A549 (cell line): ENCODE measurements around the gene PGS1. TPM values are rescaled to one million over a fixed set of nuclear protein-coding genes. Genes with fewer than 3 reads are reported as not detected.
A peak's percentile ranks its signal among the peaks of the same experiment; 100 is the strongest.

Experiments
- ATAC-seq, 2 experiments: fragments of 200-7000 bp in 1 of 2; fragments of >200 bp in 1 of 2; cut with Nextera tagmentation in 1 of 2; cut with Tn5 transposase in 1 of 2; 3 replicates each; pipeline versions ENCODE4 v1.8.0 to v1.9.1; 2018 to 2020; ENCODE audit warnings: mild to moderate bottlenecking in 1 of 2, moderate library complexity in 1 of 2
- CTCF ChIA-PET: fragments of 300-600 bp; sonication (Branson Sonifier 250); formaldehyde crosslinking; extraction: SDS; loops from one replicate; lab custom pipeline; 2021; ENCODE audit warnings: antibody characterized with exemption, inconsistent platforms; lab: Yijun Ruan, JAX
- POLR2A ChIA-PET: fragments of 350-600 bp; formaldehyde crosslinking; extraction: SDS; loops from one replicate; lab custom pipeline; 2021; ENCODE audit warnings: antibody characterized with exemption, inconsistent platforms; lab: Yijun Ruan, JAX
- DNase-seq, 2 experiments: peaks; one replicate each; pipeline versions ENCODE4 v3.0.0 to v3.0.0-alpha.2; 2011 to 2016; ENCODE audit warnings: low read depth in 1 of 2, low spot score in 1 of 2
- FAIRE-seq: peaks from 2 replicates; lab custom pipeline; 2011; peaks lifted over from hg19 to GRCh38; lab: Jason Lieb, UNC
- H3K27ac ChIP-seq, 2 experiments: fragments of >200 bp; sonication (Bioruptor Twin); formaldehyde crosslinking; 3 replicates each; pipeline ENCODE4 v1.5.1; 2016 to 2017
- H3K4me1 ChIP-seq: fragments of >200 bp; sonication (Bioruptor Twin); formaldehyde crosslinking; 3 replicates; pipeline ENCODE4 v1.6.1; 2016
- H3K4me2 ChIP-seq: fragments of >200 bp; sonication (Bioruptor Twin); formaldehyde crosslinking; 3 replicates; pipeline ENCODE4 v1.6.1; 2016
- H3K4me3 ChIP-seq: fragments of >200 bp; sonication (Bioruptor Twin); formaldehyde crosslinking; 3 replicates; pipeline ENCODE4 v1.5.1; 2016
- H3K9me3 ChIP-seq: fragments of >200 bp; sonication (Bioruptor Twin); formaldehyde crosslinking; 3 replicates; pipeline ENCODE4 v1.6.1; 2016
- BHLHE40 ChIP-seq: IDR thresholded peaks from 2 replicates; pipeline ENCODE4 v1.6.1; 2012; ENCODE audit warnings: low read depth, low read length, inconsistent platforms
- CBX2 ChIP-seq: fragments of 200-600 bp; sonication (generic); IDR thresholded peaks from 2 replicates; pipeline ENCODE4 v1.6.1; 2016; ENCODE audit warnings: low read depth, mild to moderate bottlenecking, borderline replicate concordance
- CBX8 ChIP-seq: fragments of 200-600 bp; sonication (generic); IDR thresholded peaks from 2 replicates; pipeline ENCODE4 v1.6.1; 2016
- CEBPB ChIP-seq, 2 experiments: fragments of >200 bp in 1 of 2; sonication (Bioruptor Twin) in 1 of 2; formaldehyde crosslinking in 1 of 2; IDR thresholded peaks; 2 replicates each; pipeline ENCODE4 v1.6.1; 2012 to 2016
- CHD4 ChIP-seq: fragments of 200-600 bp; sonication (generic); IDR thresholded peaks from 2 replicates; pipeline ENCODE4 v1.6.1; 2016; ENCODE audit warnings: antibody characterized with exemption, mild to moderate bottlenecking, borderline replicate concordance
- ELK1 ChIP-seq: fragments of 150-350 bp; IDR thresholded peaks from 2 replicates; pipeline ENCODE4 v1.6.1; 2014; ENCODE audit warnings: low read depth, mild to moderate bottlenecking, low read length
- EP300 ChIP-seq, 2 experiments: fragments of >200 bp; sonication (Bioruptor Twin); formaldehyde crosslinking; IDR thresholded peaks; 2 replicates in 1 of 2; 3 replicates in 1 of 2; pipeline ENCODE4 v1.6.1; 2016 to 2017
- ESRRA ChIP-seq: fragments of 150-350 bp; IDR thresholded peaks from 2 replicates; pipeline ENCODE4 v1.6.1; 2014; ENCODE audit warnings: mild to moderate bottlenecking, low read length, borderline replicate concordance
- FOSB ChIP-seq: fragments of 250-450 bp; sonication (Bioruptor Pico); IDR thresholded peaks from 2 replicates; pipeline ENCODE4 v1.5.0; 2020; ENCODE audit warnings: mild to moderate bottlenecking, moderate library complexity
- HEYL ChIP-seq: fragments of 250-450 bp; sonication (Bioruptor Pico); IDR thresholded peaks from 2 replicates; pipeline ENCODE4 v1.8.0; 2021; ENCODE audit warnings: mild to moderate bottlenecking, moderate library complexity
- HMGXB4 ChIP-seq: fragments of 250-450 bp; sonication (Bioruptor Pico); IDR thresholded peaks from 2 replicates; pipeline ENCODE4 v1.5.0; 2021; ENCODE audit warnings: mild to moderate bottlenecking, moderate library complexity, borderline replicate concordance
- HOXA7 ChIP-seq: fragments of 250-450 bp; sonication (Bioruptor Pico); IDR thresholded peaks from 2 replicates; pipeline ENCODE4 v1.5.0; 2020; ENCODE audit warnings: mild to moderate bottlenecking, moderate library complexity
- HOXB5 ChIP-seq: fragments of 250-450 bp; sonication (Bioruptor Pico); IDR thresholded peaks from 2 replicates; pipeline ENCODE4 v1.5.0; 2020; ENCODE audit warnings: mild to moderate bottlenecking, moderate library complexity
- JUN ChIP-seq, 2 experiments: fragments of >200 bp; sonication (Bioruptor Twin); formaldehyde crosslinking; IDR thresholded peaks; 2 replicates in 1 of 2; 3 replicates in 1 of 2; pipeline ENCODE4 v1.6.1; 2016 to 2017
- JUNB ChIP-seq: fragments of >200 bp; sonication (Bioruptor Twin); formaldehyde crosslinking; IDR thresholded peaks from 2 replicates; pipeline ENCODE4 v1.6.1; 2016
- KDM5A ChIP-seq: fragments of 200-600 bp; sonication (generic); IDR thresholded peaks from 2 replicates; pipeline ENCODE4 v1.6.1; 2016; ENCODE audit warnings: antibody characterized with exemption, mild to moderate bottlenecking
- MAFK ChIP-seq: fragments of 450-650 bp; IDR thresholded peaks from 2 replicates; pipeline ENCODE4 v1.6.1; 2014; ENCODE audit not compliant: partially characterized antibody
- MAZ ChIP-seq: fragments of 150-350 bp; IDR thresholded peaks from 2 replicates; pipeline ENCODE4 v1.6.1; 2014; ENCODE audit warnings: antibody characterized with exemption, low read depth, low read length, borderline replicate concordance
- MYC ChIP-seq: IDR thresholded peaks from 2 replicates; pipeline ENCODE4 v1.6.1; 2012; ENCODE audit warnings: mild to moderate bottlenecking, inconsistent platforms, low read length, improper control_type of control experiment, borderline replicate concordance
- NPAS2 ChIP-seq: fragments of 250-450 bp; sonication (Bioruptor Pico); IDR thresholded peaks from 2 replicates; pipeline ENCODE4 v1.8.0; 2022; ENCODE audit warnings: mild to moderate bottlenecking, moderate library complexity, borderline replicate concordance
- NR3C1 ChIP-seq: fragments of >200 bp; sonication (Bioruptor Twin); formaldehyde crosslinking; IDR thresholded peaks from 3 replicates; pipeline ENCODE4 v1.6.1; 2017
- PHF8 ChIP-seq: fragments of 200-600 bp; sonication (generic); IDR thresholded peaks from 2 replicates; pipeline ENCODE4 v1.6.1; 2016; ENCODE audit warnings: low read depth, mild to moderate bottlenecking, antibody characterized with exemption, moderate library complexity, borderline replicate concordance
- POLR2A ChIP-seq: IDR thresholded peaks from 2 replicates; pipeline ENCODE4 v1.6.1; 2012; ENCODE audit warnings: mild to moderate bottlenecking, low read length
- RAD21 ChIP-seq, 2 experiments: fragments of >200 bp in 1 of 2; sonication (Bioruptor Twin) in 1 of 2; formaldehyde crosslinking in 1 of 2; IDR thresholded peaks in 1 of 2; conservative IDR thresholded peaks in 1 of 2; 2 replicates in 1 of 2; 3 replicates in 1 of 2; pipeline ENCODE4 v1.6.1; 2012 to 2018; ENCODE audit warnings: inconsistent platforms in 1 of 2
- RARB ChIP-seq: fragments of 250-450 bp; sonication (Bioruptor Pico); IDR thresholded peaks from 2 replicates; pipeline ENCODE4 v1.8.0; 2021; ENCODE audit warnings: mild to moderate bottlenecking, moderate library complexity
- RFX5 ChIP-seq: fragments of 450-650 bp; IDR thresholded peaks from 2 replicates; pipeline ENCODE4 v1.7.1; 2014; ENCODE audit warnings: antibody characterized with exemption, mild to moderate bottlenecking, moderate library complexity
- RNF2 ChIP-seq: fragments of 200-600 bp; sonication (generic); IDR thresholded peaks from 2 replicates; pipeline ENCODE4 v1.6.1; 2016; ENCODE audit warnings: low read depth, mild to moderate bottlenecking, antibody characterized with exemption, moderate library complexity, borderline replicate concordance
- SREBF2 ChIP-seq: fragments of 450-650 bp; IDR thresholded peaks from 2 replicates; pipeline ENCODE4 v1.6.1; 2014; ENCODE audit warnings: mild to moderate bottlenecking, moderate library complexity
- ZFP36 ChIP-seq: fragments of 450-650 bp; IDR thresholded peaks from 2 replicates; pipeline ENCODE4 v1.6.1; 2014; ENCODE audit warnings: borderline replicate concordance; ENCODE audit not compliant: partially characterized antibody
- WGBS: methylation state at CpG from one replicate; pipeline ENCODE4 v1.1.6; 2017; ENCODE audit errors: missing lambda C conversion rate; 5-methylcytosine and 5-hydroxymethylcytosine counted together
- polyA plus RNA-seq, 4 experiments: library from polyadenylated mRNA; depleted of rRNA in 3 of 4; stranded (reverse); fragments of >200 nt; fragmentation: RNase III in 1 of 4; extraction: RNeasy Plus Mini Kit Qiagen cat#74134 plus additional on column Dnase treatment in 1 of 4; gene quantifications; 2 replicates in 3 of 4; 3 replicates in 1 of 4; pipeline ENCODE4 v1.2.3, GENCODE V29; 2011 to 2017
- TF ChIP-seq, protein P1 (sequence below): IDR thresholded peaks from 2 replicates; pipeline ENCODE4 v1.6.1; 2012; ENCODE audit warnings: low read depth, borderline replicate concordance
- TF ChIP-seq, protein P2 (sequence below): fragments of 250-450 bp; sonication (Bioruptor Pico); IDR thresholded peaks from 2 replicates; pipeline ENCODE4 v1.5.0; 2020; ENCODE audit warnings: low read depth, mild to moderate bottlenecking, moderate library complexity
- TF ChIP-seq, protein P3 (sequence below): fragments of 450-650 bp; IDR thresholded peaks from 2 replicates; pipeline ENCODE4 v1.6.1; 2014; ENCODE audit warnings: antibody characterized with exemption
- TF ChIP-seq, protein P4 (sequence below): fragments of >200 bp; sonication (Bioruptor Twin); formaldehyde crosslinking; IDR thresholded peaks from 3 replicates; pipeline ENCODE4 v1.6.1; 2016

The PGS1 gene
- polyA plus RNA-seq, 2 of the 4 experiments (the other 2 are of a cell fraction) = 23.7 to 29.5 TPM

DNA sequence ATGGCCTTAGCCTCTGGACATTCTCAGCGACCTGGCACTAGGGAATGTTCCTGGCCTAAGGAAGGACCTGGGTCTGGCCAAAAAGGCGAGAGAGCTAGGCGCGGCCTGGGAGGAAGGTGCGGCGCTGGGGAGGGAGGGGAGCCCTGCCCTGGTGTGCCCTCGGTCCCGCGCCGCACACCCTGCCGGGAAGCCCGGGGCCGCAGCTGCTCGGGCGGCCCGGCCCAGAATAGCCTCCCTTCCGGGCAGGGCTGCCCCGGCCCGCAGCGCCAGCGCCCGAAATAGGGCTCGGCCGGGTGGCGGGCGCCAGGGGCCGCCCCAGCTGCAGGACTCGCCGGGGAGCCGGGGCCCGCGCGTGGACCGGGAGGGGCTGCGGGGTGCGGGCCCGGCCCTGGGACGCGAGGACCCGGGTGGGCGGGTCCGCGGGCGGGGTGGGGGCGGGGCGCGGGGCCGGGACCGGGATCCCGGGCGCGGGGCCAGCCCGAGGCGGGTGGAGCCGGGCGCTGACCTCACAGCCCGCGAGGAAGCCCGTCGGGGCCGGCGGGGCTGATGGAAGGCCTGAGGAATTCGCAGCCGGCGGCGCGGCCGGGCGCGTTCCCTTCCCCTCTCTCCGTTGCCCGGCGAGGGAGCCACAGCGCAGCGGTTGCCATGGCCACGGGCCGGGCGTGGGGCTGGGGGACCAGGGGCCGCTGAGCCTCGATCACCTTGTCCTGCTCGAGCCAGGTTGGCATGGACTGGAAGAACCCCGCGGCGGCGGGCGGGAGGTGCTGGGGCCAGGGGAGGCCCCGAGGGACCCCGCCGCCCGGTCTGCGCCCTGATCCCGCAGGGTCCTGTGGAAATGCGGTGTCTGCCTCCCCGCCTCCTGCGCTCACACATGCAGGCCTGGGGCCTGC, 36.6 kb upstream of the PGS1 start:
- peak; percentile 77 to 83 for DNase-seq
- ATAC-seq = peak; percentile 58 to 61
- no peaks in the 10 kb centered on the region for H3K9me3 ChIP-seq
- peak overlapping the region; percentile 99 for H3K4me2 ChIP-seq
- CTCF ChIA-PET = interaction anchor here (0.7 to 5.4 kb wide), 14 partner anchors 15 to 91 kb away, joined by 3 to 26 read pairs (median 5); no protein-coding TSS in a partner anchor
- peak overlapping the region; percentile 91 to 97 for H3K27ac ChIP-seq
- no peak for FAIRE-seq
- 5% methylated on average over 18 of the region's 95 CpGs for WGBS
- H3K4me3 ChIP-seq = peak overlapping the region; percentile 53
- peaks cover 74% of the 10 kb centered on the region for H3K4me1 ChIP-seq
- POLR2A ChIA-PET = interaction anchor here (0.8 to 3.7 kb wide), 4 partner anchors 18 to 383 kb away, joined by 3 to 28 read pairs (median 4); partner anchors contain the start of genes SOCS3 and TNRC6C
- TF ChIP-seq, protein P1, sequence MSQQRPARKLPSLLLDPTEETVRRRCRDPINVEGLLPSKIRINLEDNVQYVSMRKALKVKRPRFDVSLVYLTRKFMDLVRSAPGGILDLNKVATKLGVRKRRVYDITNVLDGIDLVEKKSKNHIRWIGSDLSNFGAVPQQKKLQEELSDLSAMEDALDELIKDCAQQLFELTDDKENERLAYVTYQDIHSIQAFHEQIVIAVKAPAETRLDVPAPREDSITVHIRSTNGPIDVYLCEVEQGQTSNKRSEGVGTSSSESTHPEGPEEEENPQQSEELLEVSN = 0 out of 2 replicates have a peak, but pooled peaks have one; percentile 59
- no peak for TF ChIP-seq RARB
- no peak for TF ChIP-seq ELK1
- TF ChIP-seq ZFP36 = no peak
- no peak for TF ChIP-seq KDM5A
- TF ChIP-seq MYC = no peak
- TF ChIP-seq CBX8 = no peak
- TF ChIP-seq RFX5 = no peak
- TF ChIP-seq CHD4 = no peak
- TF ChIP-seq MAFK = no peak
- TF ChIP-seq HMGXB4 (CRISPR knock-in tag) = no peak
- peak in 1 of 2 experiments; percentile 85; a peak in 3 of 5 replicates for TF ChIP-seq JUN (IDR thresholded peaks at IDR 0.05)
- TF ChIP-seq HEYL = peak; percentile 73; the same call in 1 of the 2 replicates
- no peak for TF ChIP-seq CEBPB (IDR thresholded peaks at IDR 0.05)
- no peak for TF ChIP-seq NR3C1
- no peak for TF ChIP-seq JUNB
- TF ChIP-seq SREBF2 = no peak
- peak; percentile 26; the same call in 1 of the 2 replicates for TF ChIP-seq HOXA7 (CRISPR knock-in tag)
- TF ChIP-seq FOSB (CRISPR knock-in tag) = no peak
- TF ChIP-seq RAD21 (conservative IDR thresholded peaks at IDR 0.05 in 1 of 2, IDR thresholded peaks at IDR 0.05 in 1 of 2) = peak in 1 of 2 experiments; percentile 10; a peak in 1 of 5 replicates
- TF ChIP-seq MAZ = peak; percentile 42; the same call in 1 of the 2 replicates
- TF ChIP-seq, protein P2, sequence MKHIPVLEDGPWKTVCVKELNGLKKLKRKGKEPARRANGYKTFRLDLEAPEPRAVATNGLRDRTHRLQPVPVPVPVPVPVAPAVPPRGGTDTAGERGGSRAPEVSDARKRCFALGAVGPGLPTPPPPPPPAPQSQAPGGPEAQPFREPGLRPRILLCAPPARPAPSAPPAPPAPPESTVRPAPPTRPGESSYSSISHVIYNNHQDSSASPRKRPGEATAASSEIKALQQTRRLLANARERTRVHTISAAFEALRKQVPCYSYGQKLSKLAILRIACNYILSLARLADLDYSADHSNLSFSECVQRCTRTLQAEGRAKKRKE (CRISPR knock-in tag) = peak; percentile 12; the same call in 1 of the 2 replicates
- TF ChIP-seq EP300 (IDR thresholded peaks at IDR 0.05) = no peak
- no peak for TF ChIP-seq CBX2
- no peak for TF ChIP-seq NPAS2
- TF ChIP-seq ESRRA = no peak
- no peak; the same call in 1 of the 2 replicates for TF ChIP-seq PHF8
- no peak for TF ChIP-seq BHLHE40
- TF ChIP-seq RNF2 = peak; percentile 39; the same call in 1 of the 2 replicates
- TF ChIP-seq, protein P3, sequence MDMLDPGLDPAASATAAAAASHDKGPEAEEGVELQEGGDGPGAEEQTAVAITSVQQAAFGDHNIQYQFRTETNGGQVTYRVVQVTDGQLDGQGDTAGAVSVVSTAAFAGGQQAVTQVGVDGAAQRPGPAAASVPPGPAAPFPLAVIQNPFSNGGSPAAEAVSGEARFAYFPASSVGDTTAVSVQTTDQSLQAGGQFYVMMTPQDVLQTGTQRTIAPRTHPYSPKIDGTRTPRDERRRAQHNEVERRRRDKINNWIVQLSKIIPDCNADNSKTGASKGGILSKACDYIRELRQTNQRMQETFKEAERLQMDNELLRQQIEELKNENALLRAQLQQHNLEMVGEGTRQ = no peak
- peak; percentile 22; the same call in 1 of the 2 replicates for TF ChIP-seq POLR2A
- TF ChIP-seq, protein P4, sequence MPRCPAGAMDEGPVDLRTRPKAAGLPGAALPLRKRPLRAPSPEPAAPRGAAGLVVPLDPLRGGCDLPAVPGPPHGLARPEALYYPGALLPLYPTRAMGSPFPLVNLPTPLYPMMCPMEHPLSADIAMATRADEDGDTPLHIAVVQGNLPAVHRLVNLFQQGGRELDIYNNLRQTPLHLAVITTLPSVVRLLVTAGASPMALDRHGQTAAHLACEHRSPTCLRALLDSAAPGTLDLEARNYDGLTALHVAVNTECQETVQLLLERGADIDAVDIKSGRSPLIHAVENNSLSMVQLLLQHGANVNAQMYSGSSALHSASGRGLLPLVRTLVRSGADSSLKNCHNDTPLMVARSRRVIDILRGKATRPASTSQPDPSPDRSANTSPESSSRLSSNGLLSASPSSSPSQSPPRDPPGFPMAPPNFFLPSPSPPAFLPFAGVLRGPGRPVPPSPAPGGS = peak; percentile 56; the same call in 2 of the 3 replicates
- peak; percentile 52 for TF ChIP-seq HOXB5 (CRISPR knock-in tag)
